ENCODE measurements around the gene PDGFD. TPM values are rescaled to one million over a fixed set of nuclear protein-coding genes. Genes with fewer than 3 reads are reported as not detected.

Gene PDGFD
- total RNA-seq, 1 donor from 2014 or later = 25.0 TPM

GRCh38 chr11:104094576-104094975 lies 69.4 kb downstream of the PDGFD start:
- DNase-seq (ENCODE audit: low read depth in 2 of 2) = no peak

- DNase-seq (ENCODE audit: low read depth in 2 of 2) = no peak
These were observed 70.3 kb downstream of the PDGFD start for GRCh38 chr11:104093426-104094280.

- DNase-seq (ENCODE audit: low read depth in 2 of 2) = no peak
These were observed 71.2 kb downstream of the PDGFD start for GRCh38 chr11:104092744-104093143.

GRCh38 chr11:104091281-104092096 lies 72.5 kb downstream of the PDGFD start:
- DNase-seq (ENCODE audit: low read depth in 2 of 2) = no peak

GRCh38 chr11:104090767-104091166 lies 73.2 kb downstream of the PDGFD start:
- no peak for DNase-seq (ENCODE audit: low read depth in 2 of 2)

- peak in 1 of 2 donors; percentile 6 for DNase-seq (ENCODE audit: low read depth in 2 of 2)
These were observed 74.5 kb downstream of the PDGFD start for GRCh38 chr11:104089481-104089880.

- no peak for DNase-seq (ENCODE audit: low read depth in 2 of 2)
These were observed 77.3 kb downstream of the PDGFD start for GRCh38 chr11:104086621-104087020.

GRCh38 chr11:104078995-104079394 lies 85.0 kb downstream of the PDGFD start:
- no peak for DNase-seq (ENCODE audit: low read depth in 2 of 2)

- DNase-seq (ENCODE audit: low read depth in 2 of 2) = no peak
These were observed 85.7 kb downstream of the PDGFD start for GRCh38 chr11:104078245-104078644.

GRCh38 chr11:104076455-104076854 lies 87.5 kb downstream of the PDGFD start:
- DNase-seq (ENCODE audit: low read depth in 2 of 2) = no peak

GRCh38 chr11:104075706-104076105 lies 88.2 kb downstream of the PDGFD start:
- no peak for DNase-seq (ENCODE audit: low read depth in 2 of 2)

- no peak for DNase-seq (ENCODE audit: low read depth in 2 of 2)
These were observed 88.9 kb downstream of the PDGFD start for GRCh38 chr11:104075091-104075490.

GRCh38 chr11:104073950-104074705 lies 89.8 kb downstream of the PDGFD start:
- no peak for DNase-seq (ENCODE audit: low read depth in 2 of 2)

GRCh38 chr11:104067534-104067933 lies 96.4 kb downstream of the PDGFD start:
- no peak for DNase-seq (ENCODE audit: low read depth in 2 of 2)

GRCh38 chr11:104064034-104064630 lies 99.8 kb downstream of the PDGFD start:
- DNase-seq (ENCODE audit: low read depth in 2 of 2) = no peak

- no peak for DNase-seq (ENCODE audit: low read depth in 2 of 2)
These were observed 102.0 kb downstream of the PDGFD start for GRCh38 chr11:104061853-104062521.

- no peak for DNase-seq (ENCODE audit: low read depth in 2 of 2)
These were observed 103.1 kb downstream of the PDGFD start for GRCh38 chr11:104060820-104061219.

- no peak for DNase-seq (ENCODE audit: low read depth in 2 of 2)
These were observed 103.7 kb downstream of the PDGFD start for GRCh38 chr11:104060004-104060794.

- DNase-seq (ENCODE audit: low read depth in 2 of 2) = no peak
These were observed 105.3 kb downstream of the PDGFD start for GRCh38 chr11:104058680-104059079.

- DNase-seq (ENCODE audit: low read depth in 2 of 2) = no peak
These were observed 106.0 kb downstream of the PDGFD start for GRCh38 chr11:104057908-104058307.

All from dermis microvascular lymphatic vessel endothelial cell (primary cell).